ENCODE measurements around the gene PDE7B. TPM values are rescaled to one million over a fixed set of nuclear protein-coding genes. Genes with fewer than 3 reads are reported as not detected.

The PDE7B gene
- total and polyA plus RNA-seq, 2 of the 4 experiments (the other 2 are of a cell fraction): 7.8 to 12.4 TPM

GRCh38 chr6:136095986-136096385 lies 244.5 kb downstream of the PDE7B start:
- H3K79me1 ChIP-seq (ENCODE audit: low read depth in 1 of 2, low read length in 2 of 2): peaks cover 23 to 42% of the 10 kb centered on the region in 2 experiments
- no peak overlapping the region for H3K18ac ChIP-seq (ENCODE audit: low read depth, low read length)
- DNase-seq (no peak), ATAC-seq (ENCODE audit: low read depth) (no peak)
- TF ChIP-seq SMC3 (IDR thresholded peaks at IDR 0.05; ENCODE audit: low read depth, low read length) (no peak), MAZ (IDR thresholded peaks at IDR 0.05; ENCODE audit: borderline replicate concordance, low read depth, low read length) (no peak), ELK1 (IDR thresholded peaks at IDR 0.05; ENCODE audit: borderline replicate concordance, low read depth, low read length) (no peak), RAD21 (IDR thresholded peaks at IDR 0.05; ENCODE audit: low read length) (no peak), CHD1 (IDR thresholded peaks at IDR 0.05; ENCODE audit: low read depth, low read length) (no peak), CTCF (conservative IDR thresholded peaks at IDR 0.05; ENCODE audit: low read depth, low read length) (no peak), FOS (IDR thresholded peaks at IDR 0.05; ENCODE audit: low read depth, low read length) (no peak), USF2 (IDR thresholded peaks at IDR 0.05; ENCODE audit: low read depth, low read length) (no peak)
- BruUV-seq (replicated peaks): no TSS peak
- H3K36me3 ChIP-seq (ENCODE audit: control insufficient read depth, insufficient read depth, low read length): peaks cover 11% of the 10 kb centered on the region
- in situ Hi-C loops (cut with MboI; ENCODE audit: low sequenced_read_pairs): no loop called here
- 0 out of 2 replicates have a peak overlapping the region, but pooled peaks have one; percentile 9 for H3K14ac ChIP-seq (replicated peaks; ENCODE audit: low read depth, low read length)
- no peak overlapping the region for H3K23ac ChIP-seq (ENCODE audit: low read depth, low read length)
- no peaks in the 10 kb centered on the region for H3K9me3 ChIP-seq (ENCODE audit: control insufficient read depth, insufficient read depth, low read length)
- H2BK5ac ChIP-seq (ENCODE audit: low read depth, low read length, poor library complexity, severe bottlenecking): no peak overlapping the region
- peaks cover 2% of the 10 kb centered on the region; the same call in 1 of the 2 replicates for H3K4me1 ChIP-seq (ENCODE audit: control insufficient read depth, insufficient read depth, low read length)
- no peak overlapping the region for H2BK120ac ChIP-seq (ENCODE audit: low read depth, low read length)
- H3K9me1 ChIP-seq (ENCODE audit: insufficient read depth, low read length): peaks cover 8% of the 10 kb centered on the region; the same call in 1 of the 2 replicates
- WGBS, 2 experiments (ENCODE audit: extremely low coverage in 2 of 2, insufficient read length in 1 of 2): no CpG with 5 or more reads among the region's 3 CpGs
- H2BK15ac ChIP-seq (ENCODE audit: low read depth, low read length): no peak overlapping the region
- ChIA-PET CTCF (no interaction called here), POLR2A (ENCODE audit: unreplicated experiment) (no interaction called here)
- H2BK20ac ChIP-seq (ENCODE audit: low read depth, low read length): no peak overlapping the region
- H4K8ac ChIP-seq (ENCODE audit: low read depth in 2 of 2, low read length in 2 of 2): no peak overlapping the region
- no peak overlapping the region for H3K56ac ChIP-seq (ENCODE audit: extremely low read depth, insufficient read depth, low read length)
- dilution Hi-C loops (cut with HindIII; ENCODE audit: low sequenced_read_pairs, unreplicated experiment): no loop called here
- no peak overlapping the region for H3K4me2 ChIP-seq (ENCODE audit: low read depth, low read length)
- H3K27ac ChIP-seq (ENCODE audit: insufficient read depth, low read length): no peak overlapping the region
- no peak overlapping the region for H3K4me3 ChIP-seq (ENCODE audit: insufficient read depth, low read depth, low read length)
- H4K91ac ChIP-seq (ENCODE audit: insufficient read depth, low read depth, low read length): no peak overlapping the region
- H3K9ac ChIP-seq (ENCODE audit: low read depth, low read length): no peak overlapping the region
- no peak overlapping the region for H2AFZ ChIP-seq (replicated peaks; ENCODE audit: low read length, poor library complexity)
- H3K4ac ChIP-seq (ENCODE audit: low read depth, low read length): no peak overlapping the region
- no peaks in the 10 kb centered on the region for H3K27me3 ChIP-seq (ENCODE audit: control insufficient read depth, insufficient read depth, low read length)
- intact Hi-C loops (cut with micrococcal nuclease): no loop called here
- H4K20me1 ChIP-seq (ENCODE audit: insufficient read depth, low read length): peaks cover 7% of the 10 kb centered on the region; the same call in 1 of the 2 replicates
- no peak overlapping the region for H2AK9ac ChIP-seq (replicated peaks; ENCODE audit: low read depth, low read length, poor library complexity)
- H4K5ac ChIP-seq (ENCODE audit: low read depth, low read length): no peak overlapping the region
- H2AK5ac ChIP-seq (ENCODE audit: low read depth, low read length): no peak overlapping the region
